NCI-H748 treated with DMSO at 0.1 percent for 48 hours (cell line): ENCODE measurements around the gene COMMD3.

Source experiments
- DNase-seq: peaks from one replicate; lab custom pipeline; 2025; lab: John Stamatoyannopoulos, UW

COMMD3 gene

GRCh38 chr10:22319980-22320558 is 3.9 kb downstream of the COMMD3 start:
- no peak for DNase-seq

- DNase-seq: no peak
Observed at GRCh38 chr10:22320591-22321155, 4.5 kb downstream of the COMMD3 start, which contains the start of gene BMI1. Gene BMI1, plus strand, starts transcription at chr10:22321099. Its CDS starts 5,351 bp downstream, at chr10:22326450.

- no peak for DNase-seq
Observed at GRCh38 chr10:22321156-22321923, 5.2 kb downstream of the COMMD3 start.

- no peak for DNase-seq
Observed at GRCh38 chr10:22321924-22322640, 5.9 kb downstream of the COMMD3 start.

GRCh38 chr10:22322641-22323160 is 6.5 kb downstream of the COMMD3 start:
- DNase-seq: no peak

- DNase-seq: no peak
Observed at GRCh38 chr10:22323538-22324305, 7.5 kb downstream of the COMMD3 start.

- no peak for DNase-seq
Observed at GRCh38 chr10:22324413-22324812, 8.2 kb downstream of the COMMD3 start.

- DNase-seq: no peak
Observed at GRCh38 chr10:22324893-22325271, 8.7 kb downstream of the COMMD3 start.

GRCh38 chr10:22325272-22326144 is 9.3 kb downstream of the COMMD3 start:
- peak; percentile 62 for DNase-seq

- no peak for DNase-seq
Observed at GRCh38 chr10:22326145-22326702, 10.0 kb downstream of the COMMD3 start.

- no peak for DNase-seq
Observed at GRCh38 chr10:22329150-22329549, 13.0 kb downstream of the COMMD3 start.

- no peak for DNase-seq
Observed at GRCh38 chr10:22332116-22332692, 16.0 kb downstream of the COMMD3 start.

- no peak for DNase-seq
Observed at GRCh38 chr10:22333167-22333974, 17.2 kb downstream of the COMMD3 start.

GRCh38 chr10:22333975-22334282 is 17.7 kb downstream of the COMMD3 start:
- DNase-seq: no peak

GRCh38 chr10:22334414-22335172 is 18.4 kb downstream of the COMMD3 start:
- DNase-seq: no peak

GRCh38 chr10:22335173-22335933 is 19.2 kb downstream of the COMMD3 start:
- no peak for DNase-seq

- DNase-seq: no peak
Observed at GRCh38 chr10:22338185-22338900, 22.2 kb downstream of the COMMD3 start.
